Nephron (organoid): ENCODE results near the gene BMPR1B.

ENCODE experiments used
- H3K27ac Mint-ChIP-seq, 3 experiments: 2 replicates each; pipeline ENCODE4 v1.8.0; 2020; ENCODE audit warnings: mixed read lengths in 3 of 3, mild to moderate bottlenecking in 2 of 3, moderate library complexity in 1 of 3
- H3K27me3 Mint-ChIP-seq: 2 replicates; pipeline ENCODE4 v1.8.0; 2021; ENCODE audit warnings: low read depth, mild to moderate bottlenecking, moderate library complexity, mixed read lengths
- H3K36me3 Mint-ChIP-seq: 2 replicates; pipeline ENCODE4 v1.8.0; 2020; ENCODE audit warnings: low read depth, mixed read lengths
- H3K4me1 Mint-ChIP-seq: 2 replicates; pipeline ENCODE4 v1.8.0; 2020; ENCODE audit warnings: mixed read lengths
- H3K4me3 Mint-ChIP-seq, 3 experiments: 2 replicates each; pipeline ENCODE4 v1.8.0; 2020; ENCODE audit warnings: mild to moderate bottlenecking in 3 of 3, mixed read lengths in 3 of 3, moderate library complexity in 2 of 3
- H3K9me3 Mint-ChIP-seq: 2 replicates; pipeline ENCODE4 v1.8.0; 2020; ENCODE audit warnings: mixed read lengths
- TF ChIP-seq, protein P1 (sequence below), 3 experiments: fragments of 200-600 bp; sonication (generic); IDR thresholded peaks; one replicate each; pipeline ENCODE4 v1.5.0; 2021; ENCODE audit warnings: antibody characterized with exemption in 3 of 3; ENCODE audit not compliant: unreplicated experiment in 3 of 3

The BMPR1B gene

GRCh38 chr4:95027905-95028618 lies 270.3 kb downstream of the BMPR1B start:
- H3K27ac Mint-ChIP-seq: peak overlapping the region in 2 of 3 experiments; percentile 20 to 65
- H3K27me3 Mint-ChIP-seq: no peaks in the 10 kb centered on the region
- H3K36me3 Mint-ChIP-seq: peaks cover 12% of the 10 kb centered on the region
- TF ChIP-seq, protein P1, sequence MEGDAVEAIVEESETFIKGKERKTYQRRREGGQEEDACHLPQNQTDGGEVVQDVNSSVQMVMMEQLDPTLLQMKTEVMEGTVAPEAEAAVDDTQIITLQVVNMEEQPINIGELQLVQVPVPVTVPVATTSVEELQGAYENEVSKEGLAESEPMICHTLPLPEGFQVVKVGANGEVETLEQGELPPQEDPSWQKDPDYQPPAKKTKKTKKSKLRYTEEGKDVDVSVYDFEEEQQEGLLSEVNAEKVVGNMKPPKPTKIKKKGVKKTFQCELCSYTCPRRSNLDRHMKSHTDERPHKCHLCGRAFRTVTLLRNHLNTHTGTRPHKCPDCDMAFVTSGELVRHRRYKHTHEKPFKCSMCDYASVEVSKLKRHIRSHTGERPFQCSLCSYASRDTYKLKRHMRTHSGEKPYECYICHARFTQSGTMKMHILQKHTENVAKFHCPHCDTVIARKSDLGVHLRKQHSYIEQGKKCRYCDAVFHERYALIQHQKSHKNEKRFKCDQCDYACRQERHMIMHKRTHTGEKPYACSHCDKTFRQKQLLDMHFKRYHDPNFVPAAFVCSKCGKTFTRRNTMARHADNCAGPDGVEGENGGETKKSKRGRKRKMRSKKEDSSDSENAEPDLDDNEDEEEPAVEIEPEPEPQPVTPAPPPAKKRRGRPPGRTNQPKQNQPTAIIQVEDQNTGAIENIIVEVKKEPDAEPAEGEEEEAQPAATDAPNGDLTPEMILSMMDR (IDR thresholded peaks at IDR 0.05; ENCODE audit: unreplicated experiment in 3 of 3): no peak
- peaks cover 9% of the 10 kb centered on the region for H3K9me3 Mint-ChIP-seq
- no peaks in the 10 kb centered on the region for H3K4me1 Mint-ChIP-seq
- no peak overlapping the region for H3K4me3 Mint-ChIP-seq

GRCh38 chr4:95038791-95039190 lies 281.0 kb downstream of the BMPR1B start:
- Mint-ChIP-seq H3K27ac (no peak overlapping the region), H3K27me3 (no peaks in the 10 kb centered on the region), H3K4me3 (no peak overlapping the region), H3K36me3 (peaks cover 9% of the 10 kb centered on the region), H3K9me3 (peaks cover 14% of the 10 kb centered on the region), H3K4me1 (no peaks in the 10 kb centered on the region)
- TF ChIP-seq, protein P1 (IDR thresholded peaks at IDR 0.05; ENCODE audit: unreplicated experiment in 3 of 3): no peak

- Mint-ChIP-seq H3K27me3 (no peaks in the 10 kb centered on the region), H3K27ac (no peak overlapping the region), H3K4me1 (peaks cover under 1% of the 10 kb centered on the region), H3K9me3 (no peaks in the 10 kb centered on the region), H3K36me3 (no peaks in the 10 kb centered on the region), H3K4me3 (no peak overlapping the region)
- TF ChIP-seq, protein P1 (IDR thresholded peaks at IDR 0.05; ENCODE audit: unreplicated experiment in 3 of 3): no peak
Observed at GRCh38 chr4:95044324-95044837, 286.6 kb downstream of the BMPR1B start.

GRCh38 chr4:95045429-95045828 lies 287.7 kb downstream of the BMPR1B start:
- H3K27me3 Mint-ChIP-seq: no peaks in the 10 kb centered on the region
- no peaks in the 10 kb centered on the region for H3K36me3 Mint-ChIP-seq
- no peaks in the 10 kb centered on the region for H3K9me3 Mint-ChIP-seq
- no peak overlapping the region for H3K27ac Mint-ChIP-seq
- peaks cover 9% of the 10 kb centered on the region for H3K4me1 Mint-ChIP-seq
- TF ChIP-seq, protein P1 (IDR thresholded peaks at IDR 0.05; ENCODE audit: unreplicated experiment in 3 of 3): no peak
- H3K4me3 Mint-ChIP-seq: no peak overlapping the region

GRCh38 chr4:95048296-95048695 lies 290.5 kb downstream of the BMPR1B start:
- Mint-ChIP-seq H3K27ac (no peak overlapping the region), H3K36me3 (no peaks in the 10 kb centered on the region), H3K27me3 (peaks cover 5% of the 10 kb centered on the region), H3K4me3 (no peak overlapping the region), H3K4me1 (peaks cover 19% of the 10 kb centered on the region), H3K9me3 (no peaks in the 10 kb centered on the region)
- TF ChIP-seq, protein P1 (IDR thresholded peaks at IDR 0.05; ENCODE audit: unreplicated experiment in 3 of 3): no peak
